ENCODE results near the gene OSBPL8. TPM values are rescaled to one million over a fixed set of nuclear protein-coding genes. Genes with fewer than 3 reads are reported as not detected.
"Not testable (repeated sequence)": the region's sequence is repeated elsewhere in the genome, so short reads cannot be mapped to it uniquely, and the experiment has no call there.

Gene OSBPL8
- total RNA-seq, 1 experiment from 2014 or later: 81.7 TPM

DNA sequence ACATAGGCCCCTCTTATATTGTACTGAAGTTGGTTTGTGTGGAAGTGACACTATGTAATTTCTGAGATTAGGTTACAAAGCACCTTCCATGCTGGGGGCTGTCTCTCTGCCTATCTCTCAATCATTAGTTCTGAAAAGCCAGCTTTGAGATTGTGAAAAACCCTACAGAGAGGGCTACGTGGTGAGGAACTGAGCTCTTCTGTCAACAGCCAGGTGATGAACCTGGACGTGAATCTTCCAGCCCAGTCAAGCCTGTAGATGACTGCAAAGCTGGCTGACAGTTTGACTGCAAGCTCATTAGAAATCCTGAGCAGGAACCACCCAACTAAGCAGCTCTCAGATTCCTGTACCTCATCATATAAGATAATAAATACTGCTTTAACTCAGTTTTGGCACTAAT is 175.0 kb downstream of the OSBPL8 start (continued):
- TF ChIP-seq, protein P1, sequence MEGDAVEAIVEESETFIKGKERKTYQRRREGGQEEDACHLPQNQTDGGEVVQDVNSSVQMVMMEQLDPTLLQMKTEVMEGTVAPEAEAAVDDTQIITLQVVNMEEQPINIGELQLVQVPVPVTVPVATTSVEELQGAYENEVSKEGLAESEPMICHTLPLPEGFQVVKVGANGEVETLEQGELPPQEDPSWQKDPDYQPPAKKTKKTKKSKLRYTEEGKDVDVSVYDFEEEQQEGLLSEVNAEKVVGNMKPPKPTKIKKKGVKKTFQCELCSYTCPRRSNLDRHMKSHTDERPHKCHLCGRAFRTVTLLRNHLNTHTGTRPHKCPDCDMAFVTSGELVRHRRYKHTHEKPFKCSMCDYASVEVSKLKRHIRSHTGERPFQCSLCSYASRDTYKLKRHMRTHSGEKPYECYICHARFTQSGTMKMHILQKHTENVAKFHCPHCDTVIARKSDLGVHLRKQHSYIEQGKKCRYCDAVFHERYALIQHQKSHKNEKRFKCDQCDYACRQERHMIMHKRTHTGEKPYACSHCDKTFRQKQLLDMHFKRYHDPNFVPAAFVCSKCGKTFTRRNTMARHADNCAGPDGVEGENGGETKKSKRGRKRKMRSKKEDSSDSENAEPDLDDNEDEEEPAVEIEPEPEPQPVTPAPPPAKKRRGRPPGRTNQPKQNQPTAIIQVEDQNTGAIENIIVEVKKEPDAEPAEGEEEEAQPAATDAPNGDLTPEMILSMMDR (IDR thresholded peaks at IDR 0.05): no peak
- TF ChIP-seq ZNF121 (CRISPR knock-in tag; IDR thresholded peaks at IDR 0.05) (no peak), CREB1 (CRISPR knock-in tag; IDR thresholded peaks at IDR 0.05) (no peak)

DNA sequence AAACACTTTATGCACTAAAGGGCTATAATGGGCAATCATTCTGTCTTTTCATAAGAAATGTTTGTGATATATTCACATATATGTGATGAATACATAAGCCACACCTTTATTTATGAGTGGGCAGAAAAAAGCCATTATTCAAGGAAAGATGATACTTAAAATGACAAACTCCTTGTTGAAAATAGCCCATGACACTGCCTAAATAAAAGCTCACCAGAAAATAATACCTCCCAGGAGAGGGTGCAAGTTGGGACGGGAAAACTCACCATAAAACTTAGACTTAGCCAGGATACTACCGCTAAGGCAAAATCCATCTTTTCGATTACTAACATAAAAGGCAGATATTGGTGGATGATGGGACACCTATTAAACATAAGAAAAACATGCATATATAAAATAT is 175.6 kb downstream of the OSBPL8 start:
- POLR2A ChIA-PET: no interaction called here
- H3K4me3 Mint-ChIP-seq: no peak overlapping the region
- H3K27ac Mint-ChIP-seq: no peak overlapping the region
- TF ChIP-seq OVOL2 (CRISPR knock-in tag; IDR thresholded peaks at IDR 0.05; ENCODE audit: borderline replicate concordance): no peak
- TF ChIP-seq, protein P2, sequence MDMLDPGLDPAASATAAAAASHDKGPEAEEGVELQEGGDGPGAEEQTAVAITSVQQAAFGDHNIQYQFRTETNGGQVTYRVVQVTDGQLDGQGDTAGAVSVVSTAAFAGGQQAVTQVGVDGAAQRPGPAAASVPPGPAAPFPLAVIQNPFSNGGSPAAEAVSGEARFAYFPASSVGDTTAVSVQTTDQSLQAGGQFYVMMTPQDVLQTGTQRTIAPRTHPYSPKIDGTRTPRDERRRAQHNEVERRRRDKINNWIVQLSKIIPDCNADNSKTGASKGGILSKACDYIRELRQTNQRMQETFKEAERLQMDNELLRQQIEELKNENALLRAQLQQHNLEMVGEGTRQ (CRISPR knock-in tag; IDR thresholded peaks at IDR 0.05): no peak
- TF ChIP-seq TCF7 (CRISPR knock-in tag; IDR thresholded peaks at IDR 0.05; ENCODE audit: low read depth): no peak
- no peak for TF ChIP-seq JAZF1 (CRISPR knock-in tag; IDR thresholded peaks at IDR 0.05)
- TF ChIP-seq ZNF138 (CRISPR knock-in tag; conservative IDR thresholded peaks at IDR 0.05): no peak
- TF ChIP-seq TEAD1 (CRISPR knock-in tag; IDR thresholded peaks at IDR 0.05): no peak
- no peak for TF ChIP-seq ZNF219 (CRISPR knock-in tag; IDR thresholded peaks at IDR 0.05; ENCODE audit: borderline replicate concordance)
- no peak for TF ChIP-seq NR3C1 (CRISPR knock-in tag; conservative IDR thresholded peaks at IDR 0.05; ENCODE audit: low read depth)
- TF ChIP-seq SMAD3 (CRISPR knock-in tag; IDR thresholded peaks at IDR 0.05; ENCODE audit: borderline replicate concordance): no peak
- TF ChIP-seq, protein P3, sequence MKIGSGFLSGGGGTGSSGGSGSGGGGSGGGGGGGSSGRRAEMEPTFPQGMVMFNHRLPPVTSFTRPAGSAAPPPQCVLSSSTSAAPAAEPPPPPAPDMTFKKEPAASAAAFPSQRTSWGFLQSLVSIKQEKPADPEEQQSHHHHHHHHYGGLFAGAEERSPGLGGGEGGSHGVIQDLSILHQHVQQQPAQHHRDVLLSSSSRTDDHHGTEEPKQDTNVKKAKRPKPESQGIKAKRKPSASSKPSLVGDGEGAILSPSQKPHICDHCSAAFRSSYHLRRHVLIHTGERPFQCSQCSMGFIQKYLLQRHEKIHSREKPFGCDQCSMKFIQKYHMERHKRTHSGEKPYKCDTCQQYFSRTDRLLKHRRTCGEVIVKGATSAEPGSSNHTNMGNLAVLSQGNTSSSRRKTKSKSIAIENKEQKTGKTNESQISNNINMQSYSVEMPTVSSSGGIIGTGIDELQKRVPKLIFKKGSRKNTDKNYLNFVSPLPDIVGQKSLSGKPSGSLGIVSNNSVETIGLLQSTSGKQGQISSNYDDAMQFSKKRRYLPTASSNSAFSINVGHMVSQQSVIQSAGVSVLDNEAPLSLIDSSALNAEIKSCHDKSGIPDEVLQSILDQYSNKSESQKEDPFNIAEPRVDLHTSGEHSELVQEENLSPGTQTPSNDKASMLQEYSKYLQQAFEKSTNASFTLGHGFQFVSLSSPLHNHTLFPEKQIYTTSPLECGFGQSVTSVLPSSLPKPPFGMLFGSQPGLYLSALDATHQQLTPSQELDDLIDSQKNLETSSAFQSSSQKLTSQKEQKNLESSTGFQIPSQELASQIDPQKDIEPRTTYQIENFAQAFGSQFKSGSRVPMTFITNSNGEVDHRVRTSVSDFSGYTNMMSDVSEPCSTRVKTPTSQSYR (CRISPR knock-in tag; IDR thresholded peaks at IDR 0.05): no peak
- no peak for TF ChIP-seq KAT7 (CRISPR knock-in tag; IDR thresholded peaks at IDR 0.05; ENCODE audit: borderline replicate concordance)
- TF ChIP-seq, protein P4, sequence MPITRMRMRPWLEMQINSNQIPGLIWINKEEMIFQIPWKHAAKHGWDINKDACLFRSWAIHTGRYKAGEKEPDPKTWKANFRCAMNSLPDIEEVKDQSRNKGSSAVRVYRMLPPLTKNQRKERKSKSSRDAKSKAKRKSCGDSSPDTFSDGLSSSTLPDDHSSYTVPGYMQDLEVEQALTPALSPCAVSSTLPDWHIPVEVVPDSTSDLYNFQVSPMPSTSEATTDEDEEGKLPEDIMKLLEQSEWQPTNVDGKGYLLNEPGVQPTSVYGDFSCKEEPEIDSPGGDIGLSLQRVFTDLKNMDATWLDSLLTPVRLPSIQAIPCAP (CRISPR knock-in tag; IDR thresholded peaks at IDR 0.05): no peak
- no peaks in the 10 kb centered on the region for H3K9me3 Mint-ChIP-seq
- DNase-seq (ENCODE audit: low spot score): no peak
- CTCF ChIA-PET: interaction anchor here (2.1 kb wide), 1 partner anchor 72 kb away, joined by 4 read pairs; no protein-coding TSS in a partner anchor
- ATAC-seq: no peak
- peaks cover 7% of the 10 kb centered on the region; the same call in 1 of the 2 replicates for H3K36me3 Mint-ChIP-seq
- no peaks in the 10 kb centered on the region for H3K27me3 Mint-ChIP-seq (ENCODE audit: low read depth)
- H3K4me1 Mint-ChIP-seq: peaks cover 5% of the 10 kb centered on the region

DNA sequence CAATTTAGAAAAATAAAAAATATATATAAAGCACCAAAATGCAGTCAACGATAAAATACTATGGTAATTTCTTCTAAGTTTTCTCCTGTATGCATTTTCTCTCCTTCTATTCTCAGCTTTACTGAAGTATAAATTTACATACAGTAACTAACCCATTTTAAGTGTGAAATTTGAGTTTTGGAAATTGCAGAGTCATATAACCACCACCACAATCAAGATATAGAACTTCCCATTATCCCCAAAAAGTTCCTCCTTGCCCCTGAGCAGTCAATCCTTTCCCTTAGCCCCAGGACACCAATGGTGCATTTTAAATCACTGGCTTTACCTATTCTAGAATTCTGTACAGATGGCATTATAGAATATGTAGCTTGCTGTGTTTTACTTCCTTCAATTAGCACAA is 180.3 kb downstream of the OSBPL8 start:
- Mint-ChIP-seq H3K4me3 (no peak overlapping the region), H3K27ac (no peak overlapping the region), H3K9me3 (no peaks in the 10 kb centered on the region), H3K36me3 (peaks cover 19% of the 10 kb centered on the region), H3K27me3 (ENCODE audit: low read depth) (no peaks in the 10 kb centered on the region), H3K4me1 (no peaks in the 10 kb centered on the region)
- ATAC-seq (no peak), DNase-seq (ENCODE audit: low spot score) (no peak)
- POLR2A ChIA-PET: no interaction called here
- TF ChIP-seq IRF2 (CRISPR knock-in tag; IDR thresholded peaks at IDR 0.05; ENCODE audit: borderline replicate concordance, low read depth) (no peak), SOX15 (CRISPR knock-in tag; IDR thresholded peaks at IDR 0.05) (no peak), ZNF396 (CRISPR knock-in tag; IDR thresholded peaks at IDR 0.05; ENCODE audit: borderline replicate concordance) (no peak), JUN (CRISPR knock-in tag; IDR thresholded peaks at IDR 0.05) (no peak)
- CTCF ChIA-PET: no interaction called here

DNA sequence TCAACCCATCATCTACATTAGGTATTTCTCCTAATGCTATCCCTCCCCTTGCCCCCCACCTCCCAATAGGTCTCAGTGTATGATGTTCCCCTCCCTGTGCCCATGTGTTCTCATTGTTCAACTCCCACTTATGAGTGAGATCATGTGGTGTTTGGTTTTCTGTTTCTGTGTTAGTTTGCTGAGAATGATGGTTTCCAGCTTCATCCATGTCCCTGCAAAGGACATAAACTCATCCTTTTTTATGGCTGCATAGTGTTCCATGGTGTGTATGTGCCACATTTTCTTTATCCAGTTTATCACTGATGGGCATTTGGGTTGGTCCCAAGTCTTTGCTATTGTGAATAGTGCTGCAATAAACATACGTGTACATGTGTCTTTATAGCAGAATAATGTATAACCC is 182.7 kb downstream of the OSBPL8 start:
- ATAC-seq; H3K9me3 Mint-ChIP-seq; H3K4me1 Mint-ChIP-seq; POLR2A ChIA-PET; H3K27me3 Mint-ChIP-seq (ENCODE audit: low read depth); CTCF ChIA-PET; H3K4me3 Mint-ChIP-seq; DNase-seq (ENCODE audit: low spot score); H3K27ac Mint-ChIP-seq: not testable (repeated sequence)
- H3K36me3 Mint-ChIP-seq: peaks cover 21% of the 10 kb centered on the region

All from WTC11 (cell line).